ENCODE data around the gene CTNNA3.

The CTNNA3 gene

DNA sequence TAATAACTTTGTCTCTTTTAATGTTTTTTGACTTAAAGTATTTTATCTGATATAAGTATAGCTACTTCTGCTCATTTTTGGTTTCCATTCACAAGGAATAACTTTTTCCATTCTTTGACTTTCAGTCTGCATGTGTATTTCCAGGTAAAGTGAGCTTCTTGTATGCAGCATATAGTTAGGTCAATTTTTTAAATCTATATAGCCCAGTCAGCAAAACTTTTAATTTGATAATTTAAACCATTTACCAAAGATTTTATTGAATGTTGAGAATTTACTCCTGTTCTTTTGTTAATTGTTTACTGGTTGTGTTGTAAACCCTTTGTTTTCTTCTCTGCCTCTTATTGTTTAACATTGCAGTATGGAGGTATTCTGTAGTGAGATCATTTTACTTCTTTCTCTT is 1467.1 kb downstream of the CTNNA3 start:
- H3K9me3 ChIP-seq (ENCODE audit: insufficient read depth, low read depth, low read length): peaks cover 18% of the 10 kb centered on the region; the same call in 1 of the 2 replicates

GRCh38 chr10:66223656-66224055 is 1472.3 kb downstream of the CTNNA3 start:
- no peak overlapping the region for H3K9ac ChIP-seq (ENCODE audit: low read depth, low read length)
- peaks cover 15% of the 10 kb centered on the region; the same call in 1 of the 2 replicates for H3K9me3 ChIP-seq (ENCODE audit: insufficient read depth, low read depth, low read length)
- no peaks in the 10 kb centered on the region for H3K27me3 ChIP-seq (ENCODE audit: insufficient read depth, low read length)
- H3K4me1 ChIP-seq (ENCODE audit: insufficient read depth, low read length): no peaks in the 10 kb centered on the region
- H3K36me3 ChIP-seq (ENCODE audit: insufficient read depth, low read depth, low read length): no peaks in the 10 kb centered on the region
- no peak overlapping the region for H3K27ac ChIP-seq (ENCODE audit: low read length)
- no peak overlapping the region for H3K4me3 ChIP-seq (ENCODE audit: low read length)

More for the DNA sequence above, 1467.1 kb downstream of the CTNNA3 start:
- H3K27me3 ChIP-seq (ENCODE audit: insufficient read depth, low read length): no peaks in the 10 kb centered on the region
- H3K4me3 ChIP-seq (ENCODE audit: low read length): no peak overlapping the region
- H3K36me3 ChIP-seq (ENCODE audit: insufficient read depth, low read depth, low read length): no peaks in the 10 kb centered on the region
- no peak overlapping the region for H3K9ac ChIP-seq (ENCODE audit: low read depth, low read length)
- H3K27ac ChIP-seq (ENCODE audit: low read length): no peak overlapping the region
- no peaks in the 10 kb centered on the region for H3K4me1 ChIP-seq (ENCODE audit: insufficient read depth, low read length)

DNA sequence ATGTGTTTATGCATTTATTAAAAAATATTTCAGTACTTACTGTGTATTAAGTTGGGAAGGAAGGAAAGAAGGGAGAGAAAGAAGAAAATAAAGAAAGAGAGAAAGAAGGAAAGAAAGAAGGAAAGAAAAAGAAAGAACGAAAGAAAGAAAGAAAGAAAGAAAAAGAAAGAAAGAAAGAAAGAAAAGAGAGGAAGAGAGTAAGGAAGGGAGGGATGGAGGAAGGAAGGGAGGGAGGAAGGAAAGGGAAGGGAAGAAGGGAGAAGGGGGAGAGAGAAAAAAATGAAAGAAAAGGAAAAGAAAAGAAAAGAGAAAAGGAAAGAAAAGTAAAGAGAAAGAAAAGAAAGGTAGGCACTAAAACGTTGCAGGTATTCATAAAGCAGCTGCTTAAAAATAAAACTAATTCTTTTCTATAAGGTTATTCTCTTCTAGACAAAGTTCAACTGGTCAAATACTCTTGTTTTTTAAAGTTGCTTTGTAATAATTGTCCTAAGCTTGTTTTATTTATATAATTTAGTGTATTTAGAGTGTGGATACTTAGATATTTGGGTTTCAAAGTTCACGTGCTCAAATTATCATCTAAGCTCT is 1473.4 kb downstream of the CTNNA3 start:
- no peaks in the 10 kb centered on the region for H3K27me3 ChIP-seq (ENCODE audit: insufficient read depth, low read length)
- H3K27ac ChIP-seq (ENCODE audit: low read length): no peak overlapping the region
- no peak overlapping the region for H3K9ac ChIP-seq (ENCODE audit: low read depth, low read length)
- H3K4me1 ChIP-seq (ENCODE audit: insufficient read depth, low read length): no peaks in the 10 kb centered on the region
- H3K36me3 ChIP-seq (ENCODE audit: insufficient read depth, low read depth, low read length): no peaks in the 10 kb centered on the region
- H3K9me3 ChIP-seq (ENCODE audit: insufficient read depth, low read depth, low read length): peaks cover 11% of the 10 kb centered on the region; the same call in 1 of the 2 replicates
- no peak overlapping the region for H3K4me3 ChIP-seq (ENCODE audit: low read length)

DNA sequence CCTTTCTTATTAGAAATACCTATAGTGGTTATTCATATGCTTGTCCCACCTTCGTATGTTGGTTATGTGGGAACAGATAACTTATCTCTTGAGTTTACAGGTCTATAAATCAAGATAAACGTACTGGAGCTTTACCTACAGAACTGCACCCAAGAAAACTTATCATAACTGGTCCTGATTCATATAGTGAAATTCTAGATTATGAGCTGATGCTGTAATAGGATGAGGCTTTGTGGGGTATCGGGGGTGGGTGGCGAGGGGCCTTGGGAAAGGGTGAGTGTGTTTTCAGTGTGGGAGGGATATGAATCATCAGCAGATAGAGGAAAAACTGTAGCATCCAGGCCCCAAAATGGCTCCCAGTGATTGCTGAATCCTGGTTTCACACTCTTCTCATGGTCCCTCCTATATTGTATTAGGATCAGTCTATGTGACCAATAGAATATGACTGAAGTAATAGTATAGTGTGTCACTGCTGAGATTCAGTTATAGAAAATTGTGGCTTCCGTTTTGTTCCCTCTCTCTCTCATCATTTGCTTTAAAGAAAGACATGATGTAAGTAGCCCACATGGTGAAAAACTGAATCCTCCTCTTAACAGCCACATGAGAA is 1476.9 kb downstream of the CTNNA3 start:
- Histone ChIP-seq H3K36me3 (ENCODE audit: insufficient read depth, low read depth, low read length) (no peaks in the 10 kb centered on the region), H3K9ac (ENCODE audit: low read depth, low read length) (no peak overlapping the region)

GRCh38 chr10:66218289-66218688 is 1477.7 kb downstream of the CTNNA3 start:
- Histone ChIP-seq H3K27me3 (ENCODE audit: insufficient read depth, low read length) (no peaks in the 10 kb centered on the region), H3K4me3 (ENCODE audit: low read length) (no peak overlapping the region), H3K27ac (ENCODE audit: low read length) (no peak overlapping the region), H3K36me3 (ENCODE audit: insufficient read depth, low read depth, low read length) (no peaks in the 10 kb centered on the region), H3K4me1 (ENCODE audit: insufficient read depth, low read length) (no peaks in the 10 kb centered on the region), H3K9ac (ENCODE audit: low read depth, low read length) (no peak overlapping the region), H3K9me3 (ENCODE audit: insufficient read depth, low read depth, low read length) (no peaks in the 10 kb centered on the region)

More for the DNA sequence above, 1476.9 kb downstream of the CTNNA3 start:
- Histone ChIP-seq H3K27ac (ENCODE audit: low read length) (no peak overlapping the region), H3K4me1 (ENCODE audit: insufficient read depth, low read length) (no peaks in the 10 kb centered on the region), H3K9me3 (ENCODE audit: insufficient read depth, low read depth, low read length) (no peaks in the 10 kb centered on the region), H3K27me3 (ENCODE audit: insufficient read depth, low read length) (no peaks in the 10 kb centered on the region), H3K4me3 (ENCODE audit: low read length) (no peak overlapping the region)

DNA sequence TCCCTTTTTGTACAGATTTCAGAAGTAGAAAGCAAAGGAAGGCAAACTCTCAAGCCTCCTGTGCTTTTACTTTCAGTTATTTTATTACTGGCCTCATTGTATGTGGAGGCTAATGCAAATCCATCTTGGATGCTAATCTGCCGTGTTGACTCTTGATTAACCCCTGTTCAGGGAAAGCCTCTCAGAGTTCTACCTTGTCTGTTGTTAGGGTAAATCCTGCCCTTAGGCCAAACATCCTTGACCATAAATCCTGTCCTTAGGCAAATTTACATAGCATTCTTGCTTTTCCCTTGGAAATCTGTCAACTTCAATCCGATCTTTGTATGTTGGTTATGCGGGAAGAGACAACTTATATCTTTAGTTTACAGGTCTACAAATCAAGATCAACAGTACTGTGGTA is 1480.1 kb downstream of the CTNNA3 start:
- H3K36me3 ChIP-seq (ENCODE audit: insufficient read depth, low read depth, low read length): no peaks in the 10 kb centered on the region
- H3K27me3 ChIP-seq (ENCODE audit: insufficient read depth, low read length): no peaks in the 10 kb centered on the region
- no peaks in the 10 kb centered on the region for H3K9me3 ChIP-seq (ENCODE audit: insufficient read depth, low read depth, low read length)
- H3K4me3 ChIP-seq (ENCODE audit: low read length): no peak overlapping the region
- no peaks in the 10 kb centered on the region for H3K4me1 ChIP-seq (ENCODE audit: insufficient read depth, low read length)
- no peak overlapping the region for H3K27ac ChIP-seq (ENCODE audit: low read length)
- H3K9ac ChIP-seq (ENCODE audit: low read depth, low read length): no peak overlapping the region

GRCh38 chr10:66214721-66215404 is 1481.1 kb downstream of the CTNNA3 start:
- H3K9me3 ChIP-seq (ENCODE audit: insufficient read depth, low read depth, low read length): no peaks in the 10 kb centered on the region
- no peak overlapping the region for H3K9ac ChIP-seq (ENCODE audit: low read depth, low read length)
- H3K4me1 ChIP-seq (ENCODE audit: insufficient read depth, low read length): no peaks in the 10 kb centered on the region
- no peaks in the 10 kb centered on the region for H3K36me3 ChIP-seq (ENCODE audit: insufficient read depth, low read depth, low read length)
- no peak overlapping the region for H3K27ac ChIP-seq (ENCODE audit: low read length)
- H3K27me3 ChIP-seq (ENCODE audit: insufficient read depth, low read length): no peaks in the 10 kb centered on the region
- no peak overlapping the region for H3K4me3 ChIP-seq (ENCODE audit: low read length)

- no peaks in the 10 kb centered on the region for H3K36me3 ChIP-seq (ENCODE audit: insufficient read depth, low read depth, low read length)
- H3K9me3 ChIP-seq (ENCODE audit: insufficient read depth, low read depth, low read length): no peaks in the 10 kb centered on the region
- no peak overlapping the region for H3K27ac ChIP-seq (ENCODE audit: low read length)
- no peak overlapping the region for H3K9ac ChIP-seq (ENCODE audit: low read depth, low read length)
- no peaks in the 10 kb centered on the region for H3K27me3 ChIP-seq (ENCODE audit: insufficient read depth, low read length)
- no peak overlapping the region for H3K4me3 ChIP-seq (ENCODE audit: low read length)
- H3K4me1 ChIP-seq (ENCODE audit: insufficient read depth, low read length): no peaks in the 10 kb centered on the region
Observed at GRCh38 chr10:66209025-66209424, 1487.0 kb downstream of the CTNNA3 start.

- H3K4me1 ChIP-seq (ENCODE audit: insufficient read depth, low read length): no peaks in the 10 kb centered on the region
- no peak overlapping the region for H3K27ac ChIP-seq (ENCODE audit: low read length)
- H3K9me3 ChIP-seq (ENCODE audit: insufficient read depth, low read depth, low read length): no peaks in the 10 kb centered on the region
Observed at GRCh38 chr10:66204838-66205237, 1491.2 kb downstream of the CTNNA3 start.

DNA sequence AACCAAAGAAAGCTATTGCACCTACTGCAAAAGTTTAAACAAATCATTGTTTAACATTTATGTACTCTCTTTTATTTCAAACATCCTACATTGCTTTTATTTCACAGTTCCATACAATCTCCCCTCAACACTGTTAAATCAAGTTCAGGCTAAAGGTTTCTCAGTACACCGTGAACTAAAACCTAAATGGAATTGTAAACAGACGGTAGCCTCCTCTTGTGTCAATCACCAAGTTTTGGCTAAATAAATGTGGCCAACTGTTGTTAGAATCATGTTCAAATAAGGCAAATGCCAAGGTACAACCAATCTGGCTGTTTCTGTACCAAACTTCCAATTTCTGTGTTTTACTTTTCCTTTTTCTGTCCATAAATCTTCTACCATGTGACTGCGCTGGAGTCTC is 1493.9 kb downstream of the CTNNA3 start:
- no peaks in the 10 kb centered on the region for H3K9me3 ChIP-seq (ENCODE audit: insufficient read depth, low read depth, low read length)
- no peak overlapping the region for H3K4me3 ChIP-seq (ENCODE audit: low read length)
- H3K36me3 ChIP-seq (ENCODE audit: insufficient read depth, low read depth, low read length): no peaks in the 10 kb centered on the region
- H3K27me3 ChIP-seq (ENCODE audit: insufficient read depth, low read length): no peaks in the 10 kb centered on the region
- no peak overlapping the region for H3K9ac ChIP-seq (ENCODE audit: low read depth, low read length)
- H3K27ac ChIP-seq (ENCODE audit: low read length): no peak overlapping the region
- no peaks in the 10 kb centered on the region for H3K4me1 ChIP-seq (ENCODE audit: insufficient read depth, low read length)

More at GRCh38 chr10:66204838-66205237, 1491.2 kb downstream of the CTNNA3 start:
- Histone ChIP-seq H3K36me3 (ENCODE audit: insufficient read depth, low read depth, low read length) (no peaks in the 10 kb centered on the region), H3K9ac (ENCODE audit: low read depth, low read length) (no peak overlapping the region), H3K4me3 (ENCODE audit: low read length) (no peak overlapping the region), H3K27me3 (ENCODE audit: insufficient read depth, low read length) (no peaks in the 10 kb centered on the region)

GRCh38 chr10:66192162-66192831 is 1503.7 kb downstream of the CTNNA3 start:
- Histone ChIP-seq H3K4me1 (ENCODE audit: insufficient read depth, low read length) (no peaks in the 10 kb centered on the region), H3K36me3 (ENCODE audit: insufficient read depth, low read depth, low read length) (no peaks in the 10 kb centered on the region), H3K27ac (ENCODE audit: low read length) (no peak overlapping the region), H3K27me3 (ENCODE audit: insufficient read depth, low read length) (no peaks in the 10 kb centered on the region), H3K9ac (ENCODE audit: low read depth, low read length) (no peak overlapping the region), H3K9me3 (ENCODE audit: insufficient read depth, low read depth, low read length) (no peaks in the 10 kb centered on the region), H3K4me3 (ENCODE audit: low read length) (no peak overlapping the region)
